HCT116 (cell line): ENCODE data around the gene IFT57. TPM values are rescaled to one million over a fixed set of nuclear protein-coding genes. Genes with fewer than 3 reads are reported as not detected.

Experiments
- ATAC-seq: fragments of 200-7000 bp; cut with Tn5 transposase; 2 replicates; pipeline ENCODE4 v1.9.1; 2020; ENCODE audit warnings: mild to moderate bottlenecking, moderate library complexity
- BruUV-seq: library from RNA; stranded (reverse); fragments of 400-500 nt; replicated peaks from 2 replicates; lab custom pipeline; 2021; lab: Mats Ljungman, UMichigan
- CTCF ChIA-PET: fragments of 300-600 bp; sonication (Branson Sonifier 250); formaldehyde crosslinking; loops from one replicate; lab custom pipeline; 2021; ENCODE audit warnings: antibody characterized with exemption; lab: Charles Lee
- POLR2A ChIA-PET: fragments of 300-600, 350-600 bp; sonication (Branson Sonifier 250); formaldehyde crosslinking; loops from one replicate; lab custom pipeline; 2021; ENCODE audit warnings: antibody characterized with exemption; lab: Charles Lee
- RAD21 ChIA-PET, 2 experiments: fragments of 300-600 bp; sonication (Branson Sonifier 250); formaldehyde crosslinking; loops; one replicate each; lab custom pipeline; 2023; ENCODE audit warnings: low total read pairs in 2 of 2; ENCODE audit not compliant: uncharacterized antibody in 2 of 2, unreplicated experiment in 2 of 2, low non-redundant PET in 1 of 2; lab: Charles Lee
- DNase-seq: peaks from one replicate; pipeline ENCODE4 v3.0.0-alpha.2; 2010; ENCODE audit warnings: low read depth, low spot score
- H2AFZ ChIP-seq: fragments of 200-600 bp; shearing (Covaris generic), sonication (generic); 2 replicates; pipeline ENCODE4 v1.6.1; 2017; ENCODE audit warnings: low read depth, mixed run types, mixed read lengths, antibody characterized with exemption, low read length; ENCODE audit not compliant: poor library complexity, severe bottlenecking
- H3K27ac ChIP-seq: 2 replicates; pipeline ENCODE4 v1.5.1; 2012; ENCODE audit warnings: low read depth, low read length
- H3K27me3 ChIP-seq: fragments of 200-600 bp; sonication (generic); 2 replicates; pipeline ENCODE4 v1.6.1; 2016; ENCODE audit warnings: mixed run types, low read length, mixed read lengths; ENCODE audit not compliant: insufficient read depth
- H3K36me3 ChIP-seq, 2 experiments: fragments of 200-500 bp in 1 of 2; fragments of 200-600 bp in 1 of 2; sonication (Bioruptor generic) in 1 of 2; sonication (generic) in 1 of 2; 2 replicates each; pipeline versions ENCODE4 v1.5.1 to v1.6.1; 2014 to 2016; ENCODE audit warnings: low read length in 2 of 2, inconsistent platforms in 1 of 2, mixed read lengths in 1 of 2, mixed run types in 1 of 2; ENCODE audit not compliant: insufficient read depth in 2 of 2, control insufficient read depth in 1 of 2
- H3K4me1 ChIP-seq, 2 experiments: fragments of 200-600 bp in 1 of 2; sonication (generic) in 1 of 2; 2 replicates each; pipeline versions ENCODE4 v1.5.1 to v1.6.1; 2012 to 2017; ENCODE audit warnings: low read length in 2 of 2, inconsistent platforms in 1 of 2, mild to moderate bottlenecking in 1 of 2, mixed read lengths in 1 of 2, mixed run types in 1 of 2, moderate library complexity in 1 of 2; ENCODE audit not compliant: insufficient read depth in 2 of 2, control insufficient read depth in 1 of 2
- H3K4me2 ChIP-seq: fragments of 200-600 bp; sonication (generic); 2 replicates; pipeline ENCODE4 v1.6.1; 2017; ENCODE audit warnings: mixed run types, low read length, mixed read lengths
- H3K4me3 ChIP-seq, 2 experiments: fragments of 200-600 bp in 1 of 2; sonication (generic) in 1 of 2; replicated peaks in 1 of 2; 2 replicates each; pipeline ENCODE4 v1.5.1; 2011 to 2016; ENCODE audit warnings: low read length in 2 of 2, control low read depth in 1 of 2, low read depth in 1 of 2, mild to moderate bottlenecking in 1 of 2, mixed read lengths in 1 of 2, mixed run types in 1 of 2
- H3K79me2 ChIP-seq: fragments of 200-600 bp; sonication (generic); 2 replicates; pipeline ENCODE4 v1.6.1; 2017; ENCODE audit warnings: mild to moderate bottlenecking, mixed run types, low read length, moderate library complexity, mixed read lengths; ENCODE audit not compliant: insufficient read depth
- H3K9ac ChIP-seq: fragments of 200-600 bp; sonication (generic); 2 replicates; pipeline ENCODE4 v1.6.1; 2016; ENCODE audit warnings: low read length, mixed read lengths
- H3K9me2 ChIP-seq: fragments of 200-600 bp; sonication (generic), shearing (Covaris generic); 2 replicates; pipeline ENCODE4 v1.6.1; 2017; ENCODE audit warnings: mixed run types, mild to moderate bottlenecking, moderate library complexity; ENCODE audit not compliant: insufficient read depth
- H3K9me3 ChIP-seq, 2 experiments: fragments of 200-500 bp in 1 of 2; fragments of 200-600 bp in 1 of 2; sonication (Bioruptor generic) in 1 of 2; sonication (generic) in 1 of 2; 2 replicates each; pipeline ENCODE4 v1.6.1; 2014 to 2017; ENCODE audit warnings: low read length in 2 of 2, mixed read lengths in 2 of 2, inconsistent platforms in 1 of 2, low read depth in 1 of 2, mild to moderate bottlenecking in 1 of 2, mixed run types in 1 of 2, moderate library complexity in 1 of 2; ENCODE audit not compliant: control insufficient read depth in 1 of 2, insufficient read depth in 1 of 2
- H4K20me1 ChIP-seq: fragments of 200-600 bp; sonication (generic), shearing (Covaris generic); 2 replicates; pipeline ENCODE4 v1.6.1; 2017; ENCODE audit warnings: mixed run types, mild to moderate bottlenecking, moderate library complexity; ENCODE audit not compliant: insufficient read depth
- CBX3 ChIP-seq: IDR thresholded peaks from 2 replicates; pipeline ENCODE4 v1.6.1; 2012; ENCODE audit warnings: low read depth
- CEBPB ChIP-seq: IDR thresholded peaks from 2 replicates; pipeline ENCODE4 v1.6.1; 2012; ENCODE audit warnings: low read depth
- CTCF ChIP-seq, 3 experiments: fragments of 200-600 bp in 1 of 3; sonication (generic) in 1 of 3; IDR thresholded peaks in 2 of 3; conservative IDR thresholded peaks in 1 of 3; 2 replicates each; pipeline ENCODE4 v1.5.1; 2012 to 2017; ENCODE audit warnings: low read depth in 2 of 3, low read length in 2 of 3, antibody characterized with exemption in 1 of 3, borderline replicate concordance in 1 of 3, control low read depth in 1 of 3, mild to moderate bottlenecking in 1 of 3, mixed read lengths in 1 of 3, mixed run types in 1 of 3, moderate library complexity in 1 of 3; ENCODE audit not compliant: insufficient read depth in 1 of 3
- ELF1 ChIP-seq: IDR thresholded peaks from 2 replicates; pipeline ENCODE4 v1.6.1; 2012; ENCODE audit warnings: low read depth, borderline replicate concordance
- EZH2 ChIP-seq: fragments of 200-600 bp; sonication (generic); IDR thresholded peaks from 2 replicates; pipeline ENCODE4 v1.6.1; 2017; ENCODE audit warnings: antibody characterized with exemption, mixed run types
- EZH2phosphoT487 ChIP-seq: fragments of 200-600 bp; IDR thresholded peaks from 2 replicates; pipeline ENCODE4 v1.6.1; 2018; ENCODE audit warnings: antibody characterized with exemption, borderline replicate concordance
- JUND ChIP-seq: IDR thresholded peaks from 2 replicates; pipeline ENCODE4 v1.6.1; 2012
- MAX ChIP-seq: IDR thresholded peaks from 2 replicates; pipeline ENCODE4 v1.6.1; 2012
- POLR2A ChIP-seq: IDR thresholded peaks from 2 replicates; pipeline ENCODE4 v1.7.0; 2011; ENCODE audit warnings: borderline replicate concordance; ENCODE audit not compliant: insufficient read depth, insufficient read length; ENCODE audit errors: extremely low read depth
- POLR2AphosphoS5 ChIP-seq: IDR thresholded peaks from 2 replicates; pipeline ENCODE4 v1.6.1; 2011; ENCODE audit warnings: mild to moderate bottlenecking, low read depth, low read length, moderate library complexity
- RAD21 ChIP-seq: IDR thresholded peaks from 2 replicates; pipeline ENCODE4 v1.6.1; 2012; ENCODE audit warnings: low read depth, mild to moderate bottlenecking
- REST ChIP-seq: IDR thresholded peaks from 2 replicates; pipeline ENCODE4 v1.6.1; 2012; ENCODE audit warnings: low read depth
- SIN3A ChIP-seq: IDR thresholded peaks from 2 replicates; pipeline ENCODE4 v1.6.1; 2012; ENCODE audit warnings: low read depth
- SP1 ChIP-seq: IDR thresholded peaks from 2 replicates; pipeline ENCODE4 v1.6.1; 2012; ENCODE audit warnings: low read depth
- YY1 ChIP-seq: IDR thresholded peaks from 2 replicates; pipeline ENCODE4 v1.6.1; 2011; ENCODE audit warnings: low read length, low read depth, moderate library complexity, mild to moderate bottlenecking; ENCODE audit not compliant: insufficient replicate concordance; ENCODE audit errors: extremely low read depth
- ZBTB33 ChIP-seq: IDR thresholded peaks from 2 replicates; pipeline ENCODE4 v1.6.1; 2011; ENCODE audit warnings: mild to moderate bottlenecking, low read length, moderate library complexity; ENCODE audit not compliant: insufficient replicate concordance; ENCODE audit errors: extremely low read depth
- ZFX ChIP-seq: fragments of 450-650 bp; IDR thresholded peaks from 2 replicates; pipeline ENCODE4 v1.6.1; 2017
- ZNF274 ChIP-seq: fragments of 200-500 bp; sonication (Bioruptor generic); IDR thresholded peaks from 2 replicates; pipeline ENCODE4 v1.6.1; 2014; ENCODE audit warnings: mild to moderate bottlenecking, low read depth, low read length, inconsistent platforms
- intact Hi-C: fragments of 100-400 bp; cut with micrococcal nuclease; formaldehyde crosslinking; loops from 2 replicates; pipeline ENCODE4 v1.10.0; 2022
- total RNA-seq: library from RNA; stranded (reverse); gene quantifications from one replicate; pipeline ENCODE4 v1.2.1, GENCODE V29; 2021; ENCODE audit not compliant: unreplicated experiment

The IFT57 gene
- total RNA-seq, 1 experiment from 2014 or later: 38.4 TPM

- Histone ChIP-seq H3K4me1 (peaks cover 0 to 45% of the 10 kb centered on the region in 2 experiments), H3K4me3 (no peak overlapping the region), H2AFZ (peak overlapping the region; percentile 28), H3K4me2 (no peak overlapping the region), H3K36me3 (no peaks in the 10 kb centered on the region), H3K79me2 (no peaks in the 10 kb centered on the region), H3K9me2 (no peaks in the 10 kb centered on the region)
- no peak for ATAC-seq
- no TSS peak for BruUV-seq
- TF ChIP-seq ZNF274 (no peak), POLR2A (no peak), ZFX (no peak), REST (no peak), SIN3A (no peak), CEBPB (no peak), MAX (no peak), SP1 (no peak), EZH2phosphoT487 (no peak), ZBTB33 (no peak), POLR2AphosphoS5 (no peak), CTCF (IDR thresholded peaks at IDR 0.05 in 2 of 3, conservative IDR thresholded peaks at IDR 0.05 in 1 of 3; ENCODE audit: borderline replicate concordance in 1 of 3, insufficient read depth in 1 of 3, low read depth in 2 of 3, low read length in 2 of 3) (no peak), JUND (no peak), RAD21 (no peak), YY1 (no peak), ELF1 (no peak), EZH2 (no peak), CBX3 (no peak)
- TF ChIP-seq, all 23 proteins: peak for 0
- DNase-seq: no peak
- CTCF ChIA-PET: no interaction called here
- H3K9me3 ChIP-seq: no peaks in the 10 kb centered on the region
- POLR2A ChIA-PET: no interaction called here
- no peaks in the 10 kb centered on the region for H3K27me3 ChIP-seq
- RAD21 ChIA-PET: no interaction called here
- intact Hi-C loops: no loop called here
- no peak overlapping the region for H3K27ac ChIP-seq
- H4K20me1 ChIP-seq: no peaks in the 10 kb centered on the region
- no peak overlapping the region for H3K9ac ChIP-seq
These were observed 87.7 kb downstream of the IFT57 start for GRCh38 chr3:108134555-108134880.
